ENCODE results near the gene DCAF7.

DCAF7 gene

DNA sequence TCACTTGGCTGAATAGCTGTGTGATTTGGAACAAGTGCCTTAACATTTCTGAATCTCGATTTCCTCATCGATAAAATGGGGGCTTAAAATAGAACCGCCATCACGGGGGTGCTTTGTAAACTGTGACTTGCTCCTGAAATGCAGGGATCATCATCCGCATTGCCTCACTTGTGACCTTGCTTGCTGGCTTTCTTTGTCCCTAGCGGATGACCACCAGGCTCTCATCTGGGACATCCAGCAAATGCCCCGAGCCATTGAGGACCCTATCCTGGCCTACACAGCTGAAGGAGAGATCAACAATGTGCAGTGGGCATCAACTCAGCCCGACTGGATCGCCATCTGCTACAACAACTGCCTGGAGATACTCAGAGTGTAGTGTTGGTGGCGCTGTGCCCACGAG, 38.5 kb downstream of the DCAF7 start:
- DNase-seq (ENCODE audit: low read depth) = no peak

GRCh38 chr17:63589646-63590045, 39.4 kb downstream of the DCAF7 start:
- DNase-seq (ENCODE audit: low read depth) = no peak

DNA sequence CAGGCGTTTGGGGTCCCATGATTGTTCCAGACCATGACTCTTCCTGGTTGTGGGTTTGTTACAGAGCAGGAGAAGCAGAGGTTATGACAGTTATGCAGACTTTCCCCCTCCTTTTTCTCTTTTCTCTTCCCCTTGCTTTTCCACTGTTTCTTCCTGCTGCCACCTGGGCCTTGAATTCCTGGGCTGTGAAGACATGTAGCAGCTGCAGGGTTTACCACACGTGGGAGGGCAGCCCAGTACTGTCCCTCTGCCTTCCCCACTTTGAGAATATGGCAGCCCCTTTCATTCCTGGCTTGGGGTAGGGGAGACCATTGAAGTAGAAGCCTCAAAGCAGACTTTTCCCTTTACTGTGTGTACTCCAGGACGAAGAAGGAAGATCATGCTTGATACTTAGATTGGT, 42.5 kb downstream of the DCAF7 start:
- no peak for DNase-seq (ENCODE audit: low read depth)

GRCh38 chr17:63595132-63595531, 44.9 kb downstream of the DCAF7 start:
- no peak for DNase-seq (ENCODE audit: low read depth)

- DNase-seq (ENCODE audit: low read depth) = no peak
These were observed 46.7 kb downstream of the DCAF7 start for GRCh38 chr17:63596856-63597586.

DNA sequence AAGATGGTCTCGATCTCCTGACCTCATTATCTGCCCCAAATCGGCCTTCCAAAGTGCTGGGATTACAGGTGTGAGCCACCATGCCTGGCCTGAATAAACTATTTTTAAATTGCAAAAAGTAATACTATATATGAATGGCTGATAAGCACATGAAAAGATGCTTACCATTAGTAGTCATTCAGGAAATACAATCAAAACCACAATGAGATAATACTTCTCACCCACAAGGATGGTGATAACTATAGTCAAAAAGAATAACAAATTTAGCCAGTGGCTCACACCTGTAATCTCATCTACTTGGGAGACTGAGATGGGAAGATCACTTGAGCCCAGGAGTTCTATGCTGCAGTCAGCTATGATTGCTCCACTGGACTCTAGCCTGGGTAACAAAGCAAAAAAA, 48.0 kb downstream of the DCAF7 start:
- DNase-seq (ENCODE audit: low read depth) = no peak

GRCh38 chr17:63600569-63601438, 50.5 kb downstream of the DCAF7 start, which contains the start of gene TACO1:
Gene TACO1 (plus strand): TSS chr17:63600895. CDS start chr17:63601084, 189 bp downstream.
- peak; percentile 92 for DNase-seq (ENCODE audit: low read depth)

DNA sequence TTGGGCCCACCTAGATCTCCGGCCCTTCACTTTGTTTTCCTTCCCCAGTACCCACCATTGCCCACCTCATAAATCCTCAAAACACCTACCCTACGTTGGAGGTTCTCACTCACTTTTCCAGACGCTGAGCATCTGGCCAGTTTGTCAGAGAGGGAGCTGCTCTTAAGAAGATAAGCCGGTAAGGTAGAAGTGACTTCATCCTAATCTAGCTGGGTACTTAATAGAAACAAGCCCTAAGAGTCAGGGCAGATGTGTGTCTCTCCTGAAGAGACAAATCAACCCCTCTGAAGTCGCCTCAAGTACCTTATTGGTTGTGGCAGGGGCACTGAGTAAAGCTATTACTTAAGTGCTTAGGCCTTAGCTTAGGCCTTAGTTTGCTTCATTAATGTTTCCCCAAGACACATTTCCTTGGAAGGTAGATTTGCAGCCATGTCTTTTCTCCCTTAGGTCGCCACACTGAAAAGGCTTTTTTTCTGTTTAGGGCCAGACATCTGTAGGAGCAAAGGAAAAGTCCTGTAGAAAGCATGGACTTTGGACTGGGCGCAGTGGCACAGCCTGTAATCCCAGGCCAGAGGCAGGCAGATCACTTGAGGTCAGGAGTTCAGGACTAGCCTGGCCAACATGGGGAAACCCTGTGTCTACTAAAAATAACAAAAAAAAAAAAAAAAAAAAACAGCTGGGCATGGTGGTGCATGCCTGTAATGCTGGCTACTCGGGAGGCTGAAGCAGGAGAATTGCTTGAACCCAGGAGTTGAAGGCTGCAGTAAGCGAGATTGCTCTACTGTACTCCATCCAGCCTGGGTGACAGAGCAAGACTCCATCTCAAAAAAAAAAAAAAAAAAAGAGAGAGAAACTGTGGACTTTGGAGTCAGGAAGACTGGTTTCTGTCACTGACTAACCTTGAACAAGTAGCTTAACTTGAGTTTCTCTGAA, 51.4 kb downstream of the DCAF7 start:
- peak; percentile 36 for DNase-seq (ENCODE audit: low read depth)

DNA sequence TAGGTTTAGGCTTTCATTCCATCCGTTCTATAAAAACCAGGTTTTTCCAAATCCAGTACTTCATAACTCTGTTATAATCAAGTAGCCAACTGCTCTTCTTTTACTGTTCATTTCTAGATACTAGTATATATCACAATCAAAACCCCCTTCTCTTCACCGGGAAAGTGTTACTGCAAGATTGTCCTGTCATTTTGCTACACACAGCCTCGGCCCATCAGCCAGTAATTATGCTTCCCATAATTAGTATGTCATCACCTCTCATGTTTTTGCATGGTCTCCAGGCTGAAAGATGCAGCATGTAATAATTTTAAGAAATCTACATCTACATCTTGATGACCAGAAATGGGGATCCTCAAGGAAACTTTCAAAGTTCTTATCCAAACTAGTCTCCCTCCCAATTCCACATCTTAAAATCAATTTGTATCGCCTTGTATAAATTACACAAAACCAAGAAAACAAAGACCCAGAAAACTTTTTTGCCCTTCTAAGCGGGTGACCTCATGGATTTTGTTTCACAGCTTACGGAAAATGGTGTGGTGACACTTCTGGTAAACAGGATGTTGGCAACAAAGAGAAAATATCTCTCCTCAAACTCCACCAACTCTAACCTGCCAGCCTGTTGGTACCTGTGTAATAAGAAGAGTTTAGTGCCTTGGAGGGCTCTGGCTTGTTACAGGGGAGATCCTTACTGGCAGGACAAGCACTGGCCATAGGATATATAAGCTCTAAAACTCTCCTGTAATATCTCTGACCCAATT, 59.7 kb downstream of the DCAF7 start:
- no peak for DNase-seq (ENCODE audit: low read depth)

DNA sequence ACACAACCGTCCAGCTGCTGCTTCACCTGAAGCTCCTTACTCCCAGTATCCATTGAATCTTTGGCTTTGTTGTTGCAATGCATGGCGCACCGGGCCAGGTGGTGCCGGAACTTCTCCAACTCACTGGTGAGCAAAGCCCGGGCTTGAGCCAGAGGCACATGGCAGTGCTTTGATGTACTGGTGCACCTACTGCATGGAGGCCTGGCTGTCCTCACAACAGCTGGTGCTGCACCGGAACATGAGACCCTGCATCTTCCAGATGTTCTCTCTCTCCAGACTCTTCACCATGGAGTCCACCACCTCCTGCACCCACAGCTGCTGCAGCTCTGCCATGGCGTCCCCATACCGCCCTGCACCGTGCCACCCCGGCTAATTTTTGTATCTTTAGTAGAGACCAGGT, 60.6 kb downstream of the DCAF7 start:
- DNase-seq (ENCODE audit: low read depth) = no peak

GRCh38 chr17:63611354-63611753, 61.1 kb downstream of the DCAF7 start:
- DNase-seq (ENCODE audit: low read depth) = no peak

- no peak for DNase-seq (ENCODE audit: low read depth)
These were observed 63.4 kb downstream of the DCAF7 start for GRCh38 chr17:63613663-63614062.

DNA sequence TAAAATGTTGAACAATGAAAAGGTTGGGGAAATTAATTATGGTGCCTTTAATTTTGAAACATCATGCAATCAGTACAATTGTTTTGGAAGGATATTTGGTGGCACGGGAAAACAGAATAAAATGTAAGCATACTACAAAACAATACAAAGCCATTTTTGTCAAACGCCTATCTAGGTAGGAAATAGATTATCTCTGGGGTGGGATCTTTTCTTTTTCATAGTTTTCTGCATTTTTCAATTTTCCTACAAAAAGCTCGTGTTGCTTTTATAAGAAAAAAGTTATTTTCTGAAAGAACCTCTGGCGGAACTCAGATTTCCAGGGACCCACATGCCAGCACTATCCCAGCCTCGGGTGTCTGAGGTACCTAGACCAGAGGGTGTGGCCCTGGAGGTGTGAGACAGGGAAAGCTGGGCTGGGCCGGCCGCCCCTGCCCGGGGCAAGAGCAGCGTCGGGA, 71.0 kb downstream of the DCAF7 start:
- DNase-seq (ENCODE audit: low read depth) = no peak

GRCh38 chr17:63621684-63622573, 71.7 kb downstream of the DCAF7 start, which contains the start of gene MAP3K3:
Gene MAP3K3 (plus strand): TSS chr17:63622417. CDS start chr17:63622760, 343 bp downstream.
- DNase-seq (ENCODE audit: low read depth) = peak; percentile 100

GRCh38 chr17:63622574-63623390, 72.5 kb downstream of the DCAF7 start:
- peak; percentile 84 for DNase-seq (ENCODE audit: low read depth)

DNA sequence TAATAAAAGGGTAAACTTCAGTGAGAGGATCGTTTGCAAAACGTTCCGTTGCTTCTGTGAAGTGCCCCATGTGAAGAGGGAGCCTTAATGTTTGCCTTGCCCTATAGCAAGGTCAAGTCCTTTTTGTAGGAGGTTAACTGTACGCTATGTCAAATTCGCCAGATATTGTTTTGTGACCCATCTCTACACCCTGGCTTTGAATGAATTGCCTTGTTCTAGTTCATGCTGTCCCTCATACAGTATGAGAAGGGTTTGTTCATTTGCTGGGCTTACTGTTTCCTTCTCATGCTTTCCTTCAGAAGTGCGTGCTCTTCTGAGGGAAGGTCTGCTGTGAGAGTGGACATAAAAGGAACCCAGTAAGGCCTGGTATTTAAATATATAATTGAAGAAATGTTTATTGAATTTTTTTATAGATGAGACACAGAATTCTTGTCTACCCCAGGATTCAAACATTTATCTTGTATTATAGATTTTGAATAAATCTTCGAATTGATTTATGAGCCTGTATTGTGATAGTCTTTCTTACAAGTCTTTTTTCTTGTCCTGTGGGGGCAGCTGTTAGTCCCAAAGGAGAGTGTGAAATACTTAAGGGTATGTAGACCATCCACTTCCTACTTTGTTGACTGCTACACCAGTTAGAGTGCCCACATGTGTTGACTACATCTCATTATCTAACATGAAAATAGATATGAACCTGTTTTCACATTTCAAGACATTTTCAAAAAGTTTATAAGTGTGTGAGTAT, 73.7 kb downstream of the DCAF7 start:
- peak; percentile 16 for DNase-seq (ENCODE audit: low read depth)

- DNase-seq (ENCODE audit: low read depth) = no peak
These were observed 74.2 kb downstream of the DCAF7 start for GRCh38 chr17:63624531-63624880.

DNA sequence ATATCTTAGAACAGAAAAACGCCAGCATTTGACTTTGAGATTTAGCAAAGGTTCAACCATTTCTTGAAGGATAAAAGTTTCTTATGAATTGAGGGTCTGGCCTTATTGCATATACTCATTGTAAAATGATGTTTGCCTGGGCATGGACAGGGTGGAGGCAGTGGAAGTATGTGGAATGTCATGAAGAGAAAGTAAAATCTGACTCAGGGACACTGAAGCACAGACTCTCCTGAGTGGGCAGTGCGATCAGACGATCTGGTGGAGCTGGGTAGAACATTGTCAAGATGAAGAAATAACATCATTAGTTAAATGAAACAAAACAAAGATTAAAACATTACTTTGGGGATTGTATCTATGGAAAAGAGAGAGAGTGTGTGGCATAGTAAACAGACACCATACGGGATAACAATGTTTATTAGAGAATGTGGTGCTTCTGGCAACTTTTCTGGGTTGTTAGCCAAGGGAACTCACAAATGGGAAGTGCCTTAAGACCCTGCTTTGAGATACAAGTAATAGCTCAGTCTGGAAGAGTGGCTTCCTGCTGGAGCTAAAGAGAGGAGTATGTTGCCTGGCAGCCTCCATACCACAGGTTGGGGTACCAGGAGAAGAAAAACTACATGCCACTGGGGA, 76.4 kb downstream of the DCAF7 start:
- DNase-seq (ENCODE audit: low read depth) = peak; percentile 51

Data from ELR (cell line).